NCI-H2227 (cell line): ENCODE measurements around the gene PHYKPL.

Experiments
- DNase-seq: peaks from one replicate; lab custom pipeline; 2025; ENCODE audit not compliant: unreplicated experiment; lab: John Stamatoyannopoulos, UW

PHYKPL gene

DNA sequence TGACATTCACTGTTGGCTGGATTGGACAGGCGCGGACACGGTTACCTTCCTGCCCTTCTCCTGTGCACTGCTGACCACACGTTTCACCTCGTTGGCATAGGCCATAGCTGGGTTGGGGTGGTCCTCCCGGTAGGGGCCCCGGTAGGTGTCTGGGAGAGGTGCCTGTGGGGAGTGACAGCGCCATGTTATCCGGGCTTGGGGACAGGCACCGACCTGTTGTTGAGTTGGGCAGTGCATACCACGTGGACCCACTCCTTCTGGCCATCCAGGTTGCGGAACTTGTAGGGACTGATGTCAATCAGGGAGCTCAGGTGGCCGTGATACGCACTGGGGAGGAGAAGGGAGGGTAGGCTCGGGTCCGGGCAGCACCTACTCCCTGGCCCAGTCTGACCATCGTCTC is 8.2 kb downstream of the PHYKPL start:
- DNase-seq = no peak

DNA sequence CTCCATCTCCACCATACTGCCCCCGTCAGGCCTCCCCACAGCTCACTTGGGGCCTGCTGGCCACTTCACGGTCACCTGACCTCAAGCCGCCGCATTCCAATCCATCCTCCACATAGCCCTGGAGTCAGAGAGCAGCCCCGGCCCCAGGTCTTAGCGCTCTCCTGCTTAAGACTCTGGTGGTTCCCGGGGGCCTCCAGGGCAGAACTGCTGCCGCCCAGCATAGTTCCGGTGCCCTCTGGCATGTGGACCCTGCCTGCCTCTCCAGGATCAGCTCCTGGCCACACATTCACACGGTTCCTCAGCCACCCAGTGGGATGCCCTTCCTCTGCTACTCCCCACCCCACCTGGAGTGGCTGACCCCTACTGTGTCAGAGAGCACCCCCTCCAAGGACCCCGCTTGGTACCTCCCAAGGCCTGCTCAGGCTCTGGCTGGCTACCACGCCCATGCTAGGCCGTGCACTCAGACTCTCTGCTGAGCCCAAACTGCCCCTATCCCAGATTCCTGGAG is 8.7 kb downstream of the PHYKPL start:
- DNase-seq = no peak

DNA sequence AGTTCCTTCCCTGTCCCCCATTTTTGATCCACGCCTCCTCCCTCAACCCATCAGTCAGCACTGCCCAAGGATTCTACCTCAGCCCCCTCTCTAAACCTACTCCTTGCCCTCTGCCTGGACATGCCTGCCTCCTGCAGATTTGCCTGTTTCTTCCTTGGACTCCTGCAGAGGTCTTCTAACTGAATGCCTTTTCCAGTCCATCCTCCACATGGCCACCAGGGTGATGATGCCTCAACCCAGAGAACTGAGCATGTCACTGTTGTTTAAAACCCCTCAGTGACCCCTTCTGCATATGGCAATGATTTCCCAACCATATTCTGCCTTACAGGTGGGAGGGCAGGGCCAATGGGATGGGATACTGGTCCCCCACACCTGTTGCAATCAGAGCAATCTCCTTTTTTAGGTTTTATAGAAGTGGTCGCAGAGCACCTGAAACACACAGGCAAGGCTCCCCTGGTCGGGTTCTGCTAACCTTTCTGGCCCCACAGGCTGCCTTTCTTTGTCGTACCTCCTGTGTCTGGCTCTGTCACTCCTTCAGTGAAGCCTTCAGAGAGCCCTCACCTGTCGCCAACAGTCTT is 9.3 kb downstream of the PHYKPL start:
- DNase-seq = no peak

DNA sequence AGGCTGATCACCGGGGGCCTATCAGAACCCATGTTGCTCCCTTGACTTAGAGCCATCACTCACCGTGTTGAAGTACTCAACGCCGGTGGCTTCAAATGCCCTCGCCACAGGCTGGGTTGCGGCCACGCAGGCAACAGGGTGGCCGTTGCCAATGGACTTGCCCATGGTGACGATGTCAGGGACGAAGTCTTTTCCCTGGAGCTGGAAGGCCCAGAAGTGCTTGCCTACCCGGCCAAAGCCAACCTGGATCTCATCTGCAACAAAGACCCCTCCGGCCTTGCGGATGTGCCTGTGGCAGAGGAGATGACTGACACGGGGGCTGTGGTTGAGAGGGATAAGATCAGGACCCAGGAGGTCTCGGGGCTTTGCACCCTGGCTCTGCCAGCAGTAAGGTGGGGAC is 10.3 kb downstream of the PHYKPL start:
- no peak for DNase-seq

DNA sequence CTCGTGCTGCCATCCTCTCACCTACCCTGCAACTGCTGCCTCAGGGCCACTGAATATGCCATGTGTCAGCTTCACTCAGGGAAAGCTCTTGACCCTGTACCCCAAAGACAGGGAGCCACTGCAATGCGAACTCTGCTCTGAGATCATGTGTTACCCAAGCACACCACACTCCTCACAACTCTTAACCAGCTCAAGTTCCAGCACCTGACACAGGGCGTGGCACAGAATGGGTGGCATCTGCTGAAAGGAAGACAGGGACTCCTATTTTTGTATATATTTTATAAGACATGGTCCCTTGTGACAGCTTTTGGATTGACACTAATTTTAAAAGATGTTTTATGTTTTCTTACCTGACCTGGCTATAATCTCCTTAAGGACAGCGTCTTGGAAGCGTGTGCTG is 10.7 kb downstream of the PHYKPL start:
- DNase-seq = no peak

DNA sequence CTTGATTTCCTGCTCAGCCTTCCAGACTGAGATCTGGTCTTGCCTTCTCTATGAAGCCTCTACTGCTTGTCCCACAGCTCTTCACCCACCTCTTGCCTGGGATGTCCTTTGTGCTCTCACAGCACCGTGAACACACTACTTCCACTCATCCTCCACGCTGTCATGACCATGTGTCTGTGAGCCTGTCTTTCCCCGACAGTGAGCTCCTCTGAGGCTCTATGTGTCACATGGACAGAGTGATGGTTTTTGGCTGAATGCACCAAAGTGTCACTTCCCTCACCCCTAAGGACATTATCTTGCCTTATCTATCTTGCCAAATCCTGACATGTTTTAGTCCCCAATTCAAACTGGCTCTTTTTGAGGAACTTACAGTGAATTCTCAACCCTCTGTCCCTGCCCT is 11.3 kb downstream of the PHYKPL start:
- DNase-seq = no peak

DNA sequence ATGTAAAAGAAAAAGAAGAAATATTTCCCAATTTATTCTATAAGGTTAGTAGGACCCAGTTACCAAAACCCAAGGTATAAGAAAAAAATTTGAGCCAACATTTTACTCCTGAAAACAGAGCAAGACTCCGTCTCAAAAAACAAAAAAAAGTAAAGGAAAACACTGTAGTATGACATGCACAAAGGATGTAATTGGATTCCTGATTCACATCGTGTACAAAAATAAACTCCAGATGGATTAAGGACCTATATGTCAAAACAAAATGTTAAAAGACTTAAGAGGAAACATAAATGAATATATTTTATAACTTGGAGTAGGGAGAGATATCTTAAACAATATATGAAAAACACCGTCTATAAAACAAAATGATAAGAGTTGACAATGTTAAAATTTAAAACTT is 13.8 kb downstream of the PHYKPL start:
- no peak for DNase-seq

DNA sequence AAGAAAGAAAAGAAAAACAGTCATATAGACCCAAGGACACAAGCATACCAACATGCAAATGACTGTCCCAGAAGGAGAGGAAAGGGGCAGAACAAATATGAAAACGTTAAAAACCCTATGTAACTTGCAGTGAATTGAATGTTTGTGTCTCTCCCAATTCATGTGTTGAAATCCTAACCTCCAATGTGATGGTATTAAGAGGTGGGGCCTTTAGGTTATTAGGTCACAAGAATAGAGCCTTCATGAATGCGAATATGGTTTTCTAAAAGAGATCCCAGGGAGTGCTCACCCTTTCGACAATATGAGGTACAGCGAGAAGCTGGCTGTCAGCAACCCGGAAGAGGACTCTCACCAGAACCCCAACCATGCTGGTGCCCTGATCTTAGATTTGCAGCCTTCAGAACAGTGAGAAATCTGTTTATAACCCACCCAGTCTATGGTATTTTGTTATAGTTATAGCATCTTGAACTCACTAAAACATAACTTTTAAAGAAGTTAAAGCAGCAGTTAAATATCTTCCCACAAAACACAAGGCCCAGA is 14.3 kb downstream of the PHYKPL start:
- no peak for DNase-seq

DNA sequence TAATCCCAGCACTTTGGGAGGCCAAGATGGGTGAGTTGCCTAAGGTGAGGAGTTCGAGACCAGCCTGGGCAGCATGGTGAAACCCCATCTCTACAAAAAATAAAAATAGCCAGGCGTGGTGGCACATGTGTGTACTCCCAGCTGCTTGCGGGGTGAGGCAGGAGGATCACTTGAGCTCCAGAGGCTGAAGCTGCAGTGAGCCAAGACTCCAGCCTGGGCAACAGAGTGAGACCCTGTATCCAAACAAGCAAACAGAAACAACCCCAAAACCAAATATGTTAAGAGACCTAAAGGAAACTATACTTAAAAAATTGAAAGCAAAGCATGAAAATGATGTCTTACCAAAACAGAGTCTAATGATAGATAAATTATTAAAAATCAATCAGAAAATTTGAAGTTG is 15.8 kb downstream of the PHYKPL start:
- DNase-seq = no peak

DNA sequence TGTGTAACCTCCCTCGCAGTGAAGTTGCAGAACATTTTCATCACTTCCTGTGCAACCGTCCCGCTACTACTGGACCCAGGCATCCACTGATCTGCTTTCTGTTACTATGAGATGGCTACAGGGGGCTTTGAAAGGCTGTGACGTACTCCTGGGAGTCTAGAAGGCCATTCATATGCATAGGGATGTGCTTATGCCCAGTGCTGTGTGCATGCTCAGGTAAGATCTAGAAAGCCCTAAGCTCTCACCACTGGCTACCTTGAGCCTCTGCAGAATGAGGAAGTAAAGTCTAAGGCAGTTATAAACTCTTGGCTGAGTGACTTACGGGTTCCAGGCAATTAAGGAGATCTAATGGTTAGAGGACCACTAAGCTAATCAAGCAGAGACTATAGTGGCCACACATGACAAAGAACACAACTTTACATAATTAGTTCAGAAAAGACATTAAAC is 16.5 kb downstream of the PHYKPL start:
- no peak for DNase-seq

DNA sequence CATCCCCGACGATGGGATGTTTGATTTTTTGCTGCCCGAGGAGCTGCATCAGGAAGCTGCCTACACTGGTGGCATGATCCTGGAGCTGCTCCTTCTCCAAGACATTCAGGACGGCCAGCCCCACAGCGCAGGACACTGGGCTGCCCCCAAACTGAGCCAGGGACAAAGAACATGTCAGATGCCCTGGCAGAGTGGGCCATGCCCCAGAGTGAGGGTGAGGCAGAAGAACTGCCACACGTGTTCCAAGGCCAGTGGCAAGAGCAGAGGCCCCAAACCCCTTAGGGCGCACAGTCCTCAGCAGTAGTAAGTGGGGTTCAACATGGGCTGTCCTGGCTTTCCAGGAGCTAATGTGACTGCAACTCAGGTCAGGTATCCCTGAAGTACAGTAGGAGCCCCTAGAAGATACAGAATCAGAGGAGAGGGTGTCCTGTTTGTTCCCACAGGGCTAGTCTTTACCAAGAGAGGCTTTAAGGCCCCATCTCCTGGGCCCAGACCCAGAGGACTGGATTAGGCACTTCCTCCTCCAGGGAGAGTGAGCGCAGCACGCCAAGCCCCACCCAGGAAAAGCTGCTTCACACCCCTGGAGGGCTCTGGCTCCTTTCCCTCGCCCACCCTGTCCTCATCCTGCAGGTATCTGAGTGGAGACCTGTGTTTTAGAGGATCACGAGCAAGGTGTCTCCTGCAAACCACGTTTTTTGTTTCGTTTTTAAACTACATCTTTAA is 17.2 kb downstream of the PHYKPL start:
- no peak for DNase-seq

DNA sequence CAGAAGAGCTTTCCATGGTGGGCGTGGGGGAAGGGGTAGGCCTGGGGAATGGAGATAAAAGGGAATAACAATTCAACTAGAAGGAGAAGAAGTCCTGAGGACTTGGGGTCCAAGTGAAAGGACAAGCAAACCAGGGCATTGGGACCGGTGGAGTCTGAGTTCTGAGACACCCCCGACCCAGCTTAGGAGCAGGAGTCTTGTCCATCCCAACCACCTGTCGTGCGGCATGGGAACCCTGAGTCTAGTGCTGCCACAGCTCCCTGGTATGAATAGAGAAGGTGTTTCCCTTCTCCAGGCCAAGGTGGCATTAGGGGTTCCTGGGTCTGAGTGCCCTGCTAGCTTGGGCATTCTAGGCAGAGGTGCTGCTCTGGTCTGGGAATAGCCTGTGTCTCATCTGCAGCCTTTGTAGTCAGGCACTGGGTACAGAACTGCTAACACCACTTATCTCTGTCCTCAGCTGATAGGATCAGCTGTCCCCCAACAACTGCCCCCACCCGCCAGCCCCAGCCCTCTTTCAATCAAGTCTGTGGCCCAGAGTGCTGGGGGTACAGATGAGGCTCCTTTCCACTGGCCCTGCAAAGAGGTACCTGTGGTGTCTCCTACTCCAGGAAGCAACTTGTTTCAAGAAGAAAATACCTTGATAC is 18.3 kb downstream of the PHYKPL start:
- no peak for DNase-seq

DNA sequence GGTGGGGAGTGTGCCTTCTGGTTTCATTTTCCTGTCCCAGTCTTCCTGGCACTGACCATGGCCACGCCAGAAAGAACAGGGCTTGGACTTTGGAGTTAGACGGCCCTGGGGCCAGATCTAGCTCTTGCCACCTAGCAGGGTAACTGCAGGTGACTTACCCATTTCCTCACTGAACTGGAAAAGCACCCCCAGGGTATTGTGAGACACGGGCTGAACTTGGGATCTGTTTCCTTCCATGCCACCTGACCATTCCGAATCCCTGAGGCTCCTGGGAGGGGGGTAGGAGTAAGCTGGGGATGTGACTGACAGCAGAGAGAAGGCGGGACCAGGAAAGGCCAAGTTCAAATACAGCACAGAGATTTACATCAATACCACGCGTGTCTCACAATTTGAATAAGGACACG is 18.9 kb downstream of the PHYKPL start:
- DNase-seq = no peak

DNA sequence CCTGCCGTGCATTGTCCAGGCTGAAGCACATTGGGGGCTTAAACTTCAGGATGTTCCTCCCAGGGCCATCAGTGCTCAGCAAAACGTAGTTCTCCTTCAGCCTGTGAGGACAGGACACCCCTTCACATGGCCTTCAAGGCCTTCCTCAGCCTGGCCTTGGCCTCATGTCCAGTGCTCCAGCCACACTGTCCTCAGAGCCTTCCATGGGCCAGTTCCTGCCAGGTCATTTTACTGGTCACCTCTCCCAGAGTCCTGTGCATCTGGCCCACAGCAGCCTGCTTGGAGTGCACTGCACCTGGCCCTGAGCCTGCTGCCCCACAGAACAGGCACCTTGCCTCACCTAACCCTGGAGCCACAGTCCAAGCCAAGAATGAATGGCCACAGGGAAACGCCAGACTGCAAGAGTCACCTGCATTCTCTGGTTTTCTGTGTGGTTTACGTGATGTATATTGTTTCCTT is 19.6 kb downstream of the PHYKPL start:
- DNase-seq = no peak

DNA sequence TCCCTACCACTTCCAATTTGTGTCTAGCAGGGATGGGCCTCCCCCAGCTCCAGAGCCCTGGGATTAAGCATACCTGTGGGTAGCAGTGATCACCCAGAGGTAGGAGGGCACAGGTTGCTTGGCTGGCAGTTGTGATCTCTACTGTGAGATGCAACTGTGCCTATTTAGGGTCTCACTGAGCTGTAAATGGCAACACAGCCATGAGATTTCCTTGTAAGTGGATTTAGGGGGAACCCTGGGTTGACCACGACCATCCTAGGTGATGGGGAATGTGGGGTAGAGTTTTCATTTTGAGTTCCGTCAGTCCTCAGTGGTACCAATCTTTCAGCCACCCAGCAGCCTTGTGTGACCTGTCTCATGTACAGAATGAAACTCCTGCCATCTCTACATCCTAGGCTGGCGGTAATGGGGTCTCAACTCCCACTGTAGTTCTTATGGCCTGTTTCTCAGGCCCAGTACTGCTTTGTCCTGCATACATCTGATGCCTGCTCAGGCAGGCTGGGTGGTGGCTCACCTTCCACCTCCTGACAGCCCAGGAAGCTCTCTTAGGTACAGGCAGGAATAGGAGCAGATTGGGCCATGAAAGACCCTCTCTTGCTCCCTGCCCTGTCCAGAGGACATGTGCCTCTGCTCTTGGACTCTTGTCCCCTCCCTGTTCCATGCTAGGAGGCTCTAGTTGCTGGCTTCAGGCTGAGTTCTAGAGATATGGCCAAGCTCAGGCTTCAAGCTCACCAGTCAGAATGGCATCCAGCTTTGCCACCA is 20.2 kb downstream of the PHYKPL start:
- DNase-seq = no peak

DNA sequence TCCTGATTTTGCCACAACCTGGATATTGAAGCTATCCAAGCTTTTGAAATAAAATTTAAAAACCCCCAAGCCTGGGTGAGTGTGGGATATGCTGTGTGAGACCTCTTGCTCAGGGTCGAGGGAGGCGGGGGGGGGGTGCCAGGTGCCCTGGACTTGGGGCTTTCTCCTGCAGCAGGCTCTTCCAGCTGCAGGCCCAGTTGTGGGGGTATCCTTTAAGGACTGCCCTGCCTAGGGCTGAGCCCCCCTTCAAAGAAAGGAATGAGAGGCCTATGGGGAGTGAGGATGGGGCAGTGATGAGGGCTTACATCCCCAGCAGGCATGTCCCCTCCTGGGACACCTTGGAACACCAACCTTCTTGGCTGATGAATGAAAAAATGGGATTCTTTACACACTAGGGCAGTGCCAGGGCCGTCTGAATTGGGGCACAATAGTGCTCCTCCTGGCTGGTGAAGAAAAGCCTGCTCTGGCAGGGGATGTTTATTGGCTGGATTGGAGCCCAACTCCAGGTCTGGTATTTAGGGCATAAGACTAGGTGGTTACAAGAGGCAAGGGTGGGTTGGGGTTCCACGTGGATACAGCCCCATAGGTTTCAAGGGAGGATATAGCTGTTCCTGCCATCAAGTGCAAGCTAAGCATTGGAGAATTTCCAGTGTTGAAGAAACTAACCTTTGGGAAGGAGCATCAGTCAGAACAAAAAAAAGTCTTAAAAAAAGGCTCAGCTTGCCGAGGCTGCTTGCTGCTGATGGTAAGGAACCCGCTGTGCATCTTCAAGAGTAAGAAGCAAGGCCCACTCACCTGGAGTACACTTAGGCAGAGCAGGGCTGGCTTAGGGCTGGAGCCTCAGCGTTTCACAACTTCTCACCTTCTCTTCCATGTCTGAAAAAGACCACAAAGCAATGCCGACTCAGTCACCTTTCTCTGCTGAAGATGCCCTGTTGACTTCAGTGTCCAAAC is 21.2 kb downstream of the PHYKPL start:
- no peak for DNase-seq

DNA sequence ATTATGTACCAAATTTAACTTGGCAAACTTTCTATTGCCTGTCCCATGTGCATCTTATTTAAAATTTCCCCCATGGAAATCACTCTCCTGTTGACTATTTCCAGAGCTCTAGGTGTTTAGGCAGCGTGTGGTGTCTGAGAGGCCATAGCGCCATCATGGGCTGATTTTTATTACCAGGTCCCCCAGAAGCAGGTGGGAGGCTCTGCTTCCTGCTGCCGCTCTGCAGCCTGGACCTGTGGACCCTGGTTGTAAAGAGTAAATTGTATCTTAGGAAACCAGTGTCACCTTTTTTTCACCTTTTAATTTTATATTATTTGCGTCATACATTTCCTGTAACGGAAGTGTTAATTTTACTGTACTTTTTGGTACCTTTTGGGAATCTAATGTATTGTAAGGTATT is 21.9 kb downstream of the PHYKPL start:
- DNase-seq = no peak

DNA sequence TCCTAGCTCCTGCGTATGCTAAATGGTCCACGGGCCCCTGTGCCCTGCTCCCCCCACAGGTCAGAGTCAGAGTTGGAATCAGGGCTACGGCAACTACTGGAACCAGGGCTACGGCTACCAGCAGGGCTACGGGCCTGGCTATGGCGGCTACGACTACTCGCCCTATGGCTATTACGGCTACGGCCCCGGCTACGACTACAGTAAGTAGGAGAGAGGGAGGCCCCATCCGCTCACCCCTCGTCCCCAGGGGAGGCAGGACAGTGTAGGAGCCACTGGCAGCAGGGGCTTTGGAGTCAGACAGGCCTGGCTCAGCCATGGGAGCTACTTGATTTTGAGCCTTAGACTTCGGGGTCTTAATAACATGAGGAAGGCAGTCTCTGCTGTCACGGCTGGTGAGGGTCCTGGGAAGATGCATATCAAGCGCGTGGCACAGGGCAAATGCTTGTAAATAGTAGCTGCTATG is 22.5 kb downstream of the PHYKPL start:
- DNase-seq = no peak

DNA sequence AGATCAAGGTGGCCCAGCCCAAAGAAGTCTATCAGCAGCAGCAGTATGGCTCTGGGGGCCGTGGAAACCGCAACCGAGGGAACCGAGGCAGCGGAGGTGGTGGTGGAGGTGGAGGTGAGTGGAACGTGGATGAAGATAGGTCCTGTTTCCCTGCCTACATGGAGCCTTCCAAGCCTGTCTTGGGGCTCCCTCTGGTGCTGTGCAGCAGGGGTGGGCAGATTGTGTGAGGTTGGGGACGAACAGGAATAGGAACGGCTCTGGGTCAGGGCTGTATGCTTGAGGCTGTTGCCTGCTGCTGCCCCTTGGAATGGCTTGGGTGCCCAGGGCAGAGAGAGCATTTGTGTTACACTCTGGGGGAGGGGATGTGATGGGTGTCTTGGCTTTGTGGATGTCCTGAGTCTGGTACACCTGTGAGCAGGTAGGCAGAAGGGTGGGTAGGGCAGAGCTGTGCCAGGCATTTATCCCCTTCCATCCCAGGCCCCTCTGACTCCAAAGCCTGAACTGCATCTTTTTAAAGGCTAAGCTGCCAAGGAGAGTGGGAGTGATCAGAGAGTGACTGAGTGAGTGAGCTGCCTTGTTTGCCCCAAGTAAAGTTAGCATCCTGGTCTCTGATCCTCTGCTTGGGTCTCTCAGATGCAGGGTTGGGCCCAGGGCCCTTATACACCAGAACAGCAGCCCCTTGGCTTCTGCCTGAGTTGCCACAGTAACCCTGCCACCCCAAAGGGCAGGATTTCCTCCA is 23.1 kb downstream of the PHYKPL start:
- no peak for DNase-seq
